Activated CD8-positive, alpha-beta memory T cell treated with anti-CD3 and anti-CD28 coated beads, Interleukin-2, amount 50 U/mL, for 1 hour (primary cell): ENCODE measurements around the gene IRS2.
"Not testable (repeated sequence)": the region's sequence is repeated elsewhere in the genome, so short reads cannot be mapped to it uniquely, and the experiment has no call there.

Source experiments
- DNase-seq: peaks from one replicate; pipeline ENCODE4 v3.0.0-alpha.2; 2020; ENCODE audit errors: extremely low read depth

Gene IRS2

DNA sequence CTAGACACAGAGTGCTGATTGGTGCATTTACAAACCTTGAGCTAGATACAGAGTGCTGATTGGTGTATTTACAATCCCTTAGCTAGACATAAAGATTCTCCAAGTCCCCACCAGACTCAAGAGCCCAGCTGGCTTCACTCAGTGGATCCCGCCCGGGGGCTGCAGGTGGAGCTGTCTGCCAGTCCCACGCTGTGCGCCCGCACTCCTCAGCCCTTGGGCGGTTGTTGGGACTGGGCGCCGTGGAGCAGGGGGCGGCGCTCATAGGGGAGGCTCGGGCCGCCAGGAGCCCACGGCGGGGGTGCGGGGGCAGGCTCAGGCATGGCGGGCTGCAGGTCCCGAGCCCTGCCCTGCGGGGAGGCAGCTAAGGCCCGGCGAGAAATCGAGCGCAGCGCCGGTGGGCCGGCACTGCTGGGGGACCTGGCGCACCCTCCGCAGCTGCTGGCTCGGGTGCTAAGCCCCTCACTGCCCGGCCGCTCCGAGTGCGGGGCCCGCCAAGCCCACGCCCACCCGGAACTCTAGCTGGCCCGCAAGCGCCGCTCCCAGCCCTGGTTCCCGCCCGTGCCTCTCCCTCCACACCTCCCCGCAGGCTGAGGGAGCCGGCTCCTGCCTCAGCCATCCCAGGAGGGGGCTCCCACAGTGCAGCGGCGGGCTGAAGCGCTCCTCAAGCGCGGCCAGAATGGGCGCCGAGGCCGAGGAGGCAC lies 53.8 kb downstream of the IRS2 start:
- not testable (repeated sequence) for DNase-seq

DNA sequence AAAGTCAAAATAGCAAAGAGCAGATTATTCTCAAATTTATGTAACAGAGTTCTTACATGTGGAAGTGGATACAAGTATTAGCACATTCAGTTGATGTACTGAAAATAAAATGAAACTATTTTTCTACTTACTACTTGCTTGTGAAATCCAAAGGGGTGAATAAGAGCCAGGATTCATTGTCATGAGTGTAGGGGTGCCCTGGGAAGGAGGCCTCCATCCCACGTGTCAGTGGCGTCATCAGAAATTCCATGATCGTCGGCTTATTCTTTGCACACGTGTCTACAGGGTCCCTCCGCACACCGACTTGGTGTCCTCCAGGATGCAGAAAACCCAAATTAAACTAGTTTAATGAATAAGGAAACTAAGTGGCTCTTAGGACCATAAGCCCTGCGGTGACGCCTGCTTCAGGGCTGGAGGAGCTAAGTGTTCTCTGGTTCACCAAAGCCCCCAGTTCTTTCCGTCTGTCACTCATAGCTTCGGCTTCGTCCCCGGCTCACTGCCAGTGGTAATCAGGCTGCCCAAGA lies 55.5 kb downstream of the IRS2 start:
- DNase-seq = no peak

- no peak for DNase-seq
Observed at GRCh38 chr13:109728791-109729731, 57.3 kb downstream of the IRS2 start.

DNA sequence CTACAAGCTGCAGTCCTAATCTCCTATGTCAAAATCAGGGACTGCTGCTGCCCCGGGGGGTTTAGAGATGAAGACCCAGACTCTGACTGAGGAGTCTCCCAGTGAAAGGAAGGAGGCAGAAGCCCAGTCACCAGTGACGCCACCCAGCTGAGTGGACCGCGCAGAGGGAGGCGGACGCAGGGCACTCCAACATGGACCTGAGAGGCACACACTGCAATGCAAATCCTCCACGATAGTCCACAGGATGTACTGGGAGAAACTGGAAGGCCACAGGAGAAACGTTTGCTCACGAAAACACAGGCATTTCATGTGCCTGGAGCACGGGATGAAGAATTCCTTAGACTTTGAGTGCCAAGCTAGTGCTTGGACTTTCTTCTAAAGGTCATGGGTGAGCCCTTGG lies 58.3 kb downstream of the IRS2 start:
- no peak for DNase-seq

- DNase-seq = no peak
Observed at GRCh38 chr13:109727251-109727650, 59.1 kb downstream of the IRS2 start.

DNA sequence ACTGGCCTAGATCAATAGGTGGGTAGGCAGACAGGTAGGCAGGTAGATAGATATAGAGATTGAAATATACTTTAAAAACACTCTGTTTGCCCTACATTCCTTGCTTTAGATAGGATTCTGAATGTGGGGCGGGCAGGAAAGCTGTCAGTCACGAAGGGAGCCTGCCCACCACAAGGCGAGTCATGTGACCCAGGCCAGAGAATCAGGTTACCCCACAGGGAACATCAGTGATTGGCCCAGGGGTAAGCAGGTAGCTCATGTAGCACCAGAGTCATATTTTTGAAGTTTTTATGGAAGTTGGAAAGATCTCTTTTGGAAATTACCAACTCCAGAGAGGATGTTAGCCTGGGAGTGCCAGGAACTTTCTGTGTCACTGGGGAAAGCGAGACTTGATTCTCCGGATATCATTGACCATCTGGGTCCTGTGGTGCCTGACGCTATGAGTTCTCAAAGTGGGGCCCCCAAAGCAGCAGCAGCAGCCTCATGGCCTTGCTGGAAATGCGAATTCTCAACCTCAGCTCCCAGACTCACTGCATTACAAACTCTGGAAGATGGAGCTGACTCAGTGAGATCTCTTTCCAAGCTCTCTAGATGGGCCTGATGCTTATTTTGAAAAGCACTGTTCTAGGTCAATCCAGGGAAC lies 60.3 kb downstream of the IRS2 start:
- DNase-seq = no peak

DNA sequence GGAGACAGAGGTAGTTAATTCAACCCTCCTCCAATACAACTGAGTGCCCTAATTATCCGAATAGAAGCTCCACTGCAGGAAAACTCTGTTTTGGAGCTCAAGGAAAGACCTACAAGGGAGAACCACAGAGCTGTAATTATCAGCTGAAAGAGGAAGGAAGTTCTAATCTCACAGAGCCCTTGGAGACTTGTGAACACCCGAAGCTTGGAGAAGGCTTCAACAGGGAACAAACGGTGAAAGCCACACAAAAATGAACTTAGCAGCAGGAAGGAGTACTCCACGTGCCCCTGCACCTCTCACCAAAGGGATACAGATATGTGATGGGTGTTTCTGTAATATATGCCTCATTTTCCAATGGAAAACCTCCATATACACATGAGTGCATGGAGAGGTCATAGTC lies 61.1 kb downstream of the IRS2 start:
- no peak for DNase-seq

DNA sequence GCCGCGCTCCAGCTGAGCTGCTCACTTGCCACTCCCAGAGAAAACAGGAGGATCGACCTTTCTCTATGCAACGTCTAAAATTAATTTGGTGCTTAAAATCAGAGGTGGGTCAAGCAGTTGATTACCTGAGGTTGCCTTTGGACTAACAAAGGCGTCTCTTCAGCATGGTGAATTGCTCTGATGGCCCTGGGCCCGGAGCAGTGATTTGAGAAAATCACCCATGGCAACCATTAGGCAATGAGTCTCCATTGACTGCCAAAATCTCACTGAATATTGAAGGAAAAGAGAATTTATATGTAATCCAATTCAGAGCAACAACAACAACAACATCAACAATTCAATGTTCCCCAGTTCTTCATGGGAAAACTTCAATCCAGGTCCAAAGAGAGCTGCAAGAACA lies 61.8 kb downstream of the IRS2 start:
- DNase-seq = no peak

DNA sequence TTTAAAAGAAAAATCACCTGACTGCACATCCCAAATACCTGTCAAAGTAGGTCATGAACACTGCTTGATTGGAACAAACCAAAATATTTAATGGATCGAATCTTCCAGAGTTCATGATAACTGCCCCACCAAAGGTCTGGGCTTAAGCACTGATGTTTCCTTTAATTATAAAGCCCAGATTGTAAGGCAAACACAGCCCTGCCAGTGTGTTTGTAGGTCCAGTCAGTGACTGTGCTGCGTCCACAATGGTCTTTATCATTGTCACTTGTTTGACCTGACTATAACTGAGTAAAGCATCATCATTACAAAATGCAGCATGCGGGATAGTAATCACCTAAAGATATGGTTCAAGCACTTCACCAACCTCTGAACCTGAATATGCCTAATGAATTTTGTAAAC lies 63.3 kb downstream of the IRS2 start:
- no peak for DNase-seq

- no peak for DNase-seq
Observed at GRCh38 chr13:109722068-109722467, 64.3 kb downstream of the IRS2 start.

- no peak for DNase-seq
Observed at GRCh38 chr13:109720758-109721184, 65.6 kb downstream of the IRS2 start.

DNA sequence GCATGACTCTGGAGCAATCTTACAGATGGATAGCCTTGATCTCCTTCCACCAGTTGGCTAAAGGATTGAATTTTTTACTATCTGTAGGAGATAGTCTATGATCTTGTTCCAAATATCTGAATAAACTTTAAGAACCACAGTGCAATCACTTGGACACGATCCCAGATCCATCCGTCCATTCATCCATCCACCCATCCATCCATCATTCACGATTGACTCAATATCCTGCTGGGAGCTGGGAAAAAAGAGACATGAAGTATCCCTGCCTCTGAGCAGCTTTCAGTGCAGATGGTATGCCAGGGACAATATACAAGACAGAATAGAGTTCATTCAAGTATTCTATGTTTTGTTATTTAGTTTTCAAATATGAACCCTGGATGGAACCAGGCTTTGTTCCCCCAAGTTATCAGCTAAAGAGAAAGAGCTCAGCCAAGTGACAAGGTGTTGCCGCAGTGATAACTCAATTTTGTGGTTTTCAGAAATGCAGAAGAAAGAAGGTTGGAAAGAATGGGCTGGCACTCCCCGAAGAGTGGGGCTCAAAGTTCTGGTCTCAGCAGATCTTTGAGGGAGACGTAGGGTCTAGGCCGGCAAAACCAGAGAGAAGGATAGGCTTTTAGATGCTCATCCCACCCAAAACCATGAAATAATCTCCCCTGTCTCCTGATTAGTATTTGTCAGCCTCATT lies 66.3 kb downstream of the IRS2 start:
- no peak for DNase-seq

GRCh38 chr13:109718726-109719125 lies 67.7 kb downstream of the IRS2 start:
- DNase-seq = no peak

DNA sequence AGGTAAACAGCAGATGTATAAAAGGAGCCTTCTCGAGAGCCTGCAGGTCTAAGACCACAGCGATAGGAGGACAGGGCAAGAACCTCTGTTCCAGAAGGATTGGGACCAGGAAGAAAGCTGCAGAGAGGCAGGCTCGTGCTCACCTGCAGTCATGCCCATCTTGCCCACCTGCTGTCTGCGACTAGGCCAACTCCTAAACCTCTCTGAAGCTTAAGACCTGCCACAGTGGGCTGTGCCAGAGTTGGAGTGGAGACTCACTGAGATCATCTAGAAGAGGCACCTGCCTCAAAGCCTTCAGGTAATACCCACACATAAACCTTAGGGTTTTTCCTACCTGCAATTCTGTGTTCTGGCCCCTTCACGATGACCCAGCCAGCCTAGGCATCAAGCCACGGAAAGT lies 68.7 kb downstream of the IRS2 start:
- DNase-seq = no peak

GRCh38 chr13:109715902-109716301 lies 70.5 kb downstream of the IRS2 start:
- no peak for DNase-seq

DNA sequence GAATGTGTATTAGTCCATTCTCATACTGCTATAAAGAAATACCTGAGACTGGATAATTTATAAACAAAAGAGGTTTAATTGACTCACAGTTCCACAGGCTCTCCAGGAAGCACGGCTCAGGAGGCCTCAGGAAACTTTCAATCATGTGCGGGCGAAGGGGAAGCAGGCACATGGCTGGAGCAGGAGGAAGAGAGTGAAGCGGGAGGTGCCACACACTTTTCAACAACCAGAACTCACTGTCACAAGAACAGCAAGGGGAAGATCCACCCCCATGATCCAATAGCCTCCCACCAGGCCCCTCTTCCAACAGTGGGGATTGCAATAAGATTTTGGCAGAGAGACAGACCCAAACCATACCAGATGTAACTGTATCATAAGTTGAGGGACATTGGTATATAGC lies 72.7 kb downstream of the IRS2 start:
- DNase-seq = no peak

DNA sequence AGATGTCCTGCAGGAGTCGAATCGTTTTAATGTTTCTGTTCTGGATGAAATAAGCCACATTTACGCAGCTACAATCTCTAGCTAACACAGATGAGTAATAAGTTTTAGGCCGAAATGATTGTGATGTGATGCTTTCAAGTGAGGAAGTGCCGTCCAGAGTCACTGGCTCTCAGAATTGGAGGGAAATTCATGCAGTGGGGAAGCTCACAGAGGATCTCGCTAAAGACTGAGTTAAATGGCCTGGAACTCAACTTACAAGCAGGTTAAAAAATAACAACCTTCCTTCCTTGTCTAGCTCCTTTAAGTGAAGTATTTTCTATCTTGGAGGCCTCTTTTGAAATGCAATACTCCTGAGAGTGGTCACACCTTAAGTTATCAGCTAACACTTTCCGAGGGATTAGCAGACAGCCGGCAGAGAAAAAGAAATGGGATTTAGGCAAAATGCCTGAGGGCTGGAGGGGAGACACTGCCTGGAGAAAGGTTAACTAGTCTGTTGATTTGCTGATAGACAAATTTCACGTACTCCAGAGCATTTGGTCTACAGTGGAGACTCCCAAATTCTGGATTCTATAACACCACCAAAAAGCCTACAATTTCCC lies 74.2 kb downstream of the IRS2 start:
- no peak for DNase-seq

DNA sequence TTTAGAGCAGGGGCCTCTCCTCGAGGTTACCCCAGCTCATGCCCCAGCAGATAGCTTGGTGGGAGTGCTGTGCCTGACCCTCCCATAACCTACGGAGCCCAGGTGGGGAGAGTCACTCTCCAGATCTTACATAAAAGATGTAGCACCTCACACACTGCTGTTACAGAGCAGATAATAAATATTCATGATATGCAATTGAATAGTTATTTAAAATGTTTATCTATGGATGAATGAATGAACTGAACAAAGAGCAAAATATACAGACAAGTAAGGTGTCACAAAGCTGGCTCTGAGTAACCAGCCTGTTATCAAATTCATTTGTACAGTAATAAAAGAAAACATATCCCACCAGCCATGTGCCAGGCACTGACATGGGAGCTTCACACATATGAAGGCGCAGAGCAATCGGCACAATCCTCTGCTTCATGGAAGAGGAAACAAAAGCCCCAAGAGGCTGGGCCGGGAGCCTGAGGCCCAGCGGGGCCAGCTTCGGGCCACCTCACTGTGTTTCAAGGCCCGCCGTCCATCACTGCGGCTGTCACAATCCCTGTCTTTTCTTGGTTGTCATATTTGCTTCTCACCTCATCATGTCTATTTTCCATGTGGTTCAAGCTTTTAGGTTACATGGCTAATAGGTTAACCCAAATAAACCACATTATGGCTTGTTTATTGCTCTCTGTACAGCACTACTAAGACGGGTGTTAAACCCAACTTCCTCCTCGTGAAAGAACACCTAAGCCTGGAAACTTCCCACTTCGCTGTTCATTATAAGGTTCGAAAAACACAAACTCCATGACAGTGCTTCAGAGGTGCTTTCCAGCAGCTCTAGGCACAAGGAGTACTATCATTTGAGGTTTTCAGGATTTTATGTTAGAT lies 78.4 kb downstream of the IRS2 start:
- DNase-seq = no peak

DNA sequence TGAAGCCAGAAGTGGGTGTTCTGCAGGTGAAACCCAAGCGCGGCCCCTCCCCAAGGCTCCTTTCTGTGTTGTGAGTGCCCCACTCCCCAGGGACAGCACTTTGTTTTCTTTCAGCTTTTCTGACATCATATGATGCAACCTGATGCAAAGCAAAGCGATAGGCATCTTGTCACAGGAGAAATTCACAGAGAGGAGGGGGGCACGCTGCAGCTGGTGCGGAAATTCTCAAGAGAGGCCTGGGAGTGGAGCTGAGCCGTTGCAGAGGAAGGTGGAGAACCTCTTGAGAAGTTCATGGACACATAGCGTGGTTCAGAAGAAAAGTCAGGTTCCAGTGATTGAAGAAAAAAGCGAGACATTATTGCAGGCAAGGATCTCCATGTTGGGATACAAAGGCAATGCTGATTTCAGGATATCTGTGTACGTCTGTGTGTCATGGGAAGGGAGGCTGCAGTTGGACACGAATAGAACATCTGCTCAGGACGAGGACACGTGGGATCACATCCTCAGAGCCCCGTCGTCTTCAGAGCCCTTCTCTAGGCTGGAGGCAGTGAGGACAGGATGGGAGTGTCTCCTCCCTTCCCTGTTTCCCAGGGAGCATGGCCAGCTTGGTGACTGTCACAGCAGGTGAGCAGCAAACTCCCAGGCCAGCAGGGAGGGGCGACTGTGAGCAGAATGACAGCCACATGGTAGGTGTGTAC lies 79.2 kb downstream of the IRS2 start:
- DNase-seq = no peak
